Stimulated activated CD8-positive, alpha-beta memory T cell treated with anti-CD3 and anti-CD28 coated beads, Interleukin-12 subunit alpha, Interleukin-12 subunit beta, amount 100 ng/mL, for 24 hours (primary cell): ENCODE results near the gene SECTM1.
A peak's percentile ranks its signal among the peaks of the same experiment; 100 is the strongest.

Experiments
- DNase-seq: peaks from one replicate; pipeline ENCODE4 v3.0.0-alpha.2; 2020; ENCODE audit errors: extremely low read depth

The SECTM1 gene

GRCh38 chr17:82328141-82328993, 5.2 kb downstream of the SECTM1 start:
- no peak for DNase-seq

- DNase-seq = no peak
Observed at GRCh38 chr17:82327757-82328140, 5.8 kb downstream of the SECTM1 start.

GRCh38 chr17:82327289-82327688, 6.3 kb downstream of the SECTM1 start:
- no peak for DNase-seq

DNA sequence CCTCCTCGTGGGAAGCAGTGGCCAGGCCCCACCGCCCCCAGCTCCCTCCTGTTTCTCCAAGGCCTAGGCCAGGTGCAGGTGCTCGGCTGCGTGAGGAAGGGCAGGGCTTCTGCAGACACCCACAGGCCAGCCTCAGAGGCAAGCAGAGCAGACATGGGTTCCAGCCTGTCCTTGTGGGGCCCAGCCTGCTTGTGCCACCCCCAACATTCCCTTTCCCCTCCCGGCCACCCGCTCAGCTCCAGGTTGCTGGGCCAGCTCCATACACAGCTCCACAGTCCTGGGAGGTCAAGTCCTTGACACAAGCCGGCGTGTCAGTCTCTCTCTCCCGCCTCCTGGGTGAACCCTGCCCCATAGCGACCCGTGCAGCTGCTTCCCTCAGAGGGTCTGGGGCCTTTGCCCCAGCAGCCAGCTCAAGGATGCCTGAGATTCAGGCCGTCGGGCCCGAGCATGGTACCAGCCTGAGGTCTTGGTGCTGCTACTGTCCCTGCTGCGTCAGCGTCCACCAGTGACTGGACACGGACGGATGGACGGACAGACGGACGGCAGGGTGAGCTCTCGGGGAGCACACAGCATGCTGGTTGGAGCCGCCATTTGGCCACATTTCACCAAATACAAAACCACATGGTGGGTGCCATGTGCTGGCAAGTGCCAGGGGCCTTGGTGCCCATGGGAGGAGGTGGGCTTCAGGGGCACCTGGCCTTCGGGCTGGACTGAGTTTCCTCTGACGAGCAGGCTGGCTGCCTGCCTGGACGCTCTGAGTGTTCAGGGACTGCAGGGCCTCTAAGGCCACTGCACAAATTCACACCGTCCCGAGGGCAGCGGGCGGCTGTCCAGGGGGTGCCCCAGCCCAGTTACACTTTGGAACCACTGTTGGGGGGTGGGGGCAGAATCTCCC, 8.0 kb downstream of the SECTM1 start:
- DNase-seq = no peak

DNA sequence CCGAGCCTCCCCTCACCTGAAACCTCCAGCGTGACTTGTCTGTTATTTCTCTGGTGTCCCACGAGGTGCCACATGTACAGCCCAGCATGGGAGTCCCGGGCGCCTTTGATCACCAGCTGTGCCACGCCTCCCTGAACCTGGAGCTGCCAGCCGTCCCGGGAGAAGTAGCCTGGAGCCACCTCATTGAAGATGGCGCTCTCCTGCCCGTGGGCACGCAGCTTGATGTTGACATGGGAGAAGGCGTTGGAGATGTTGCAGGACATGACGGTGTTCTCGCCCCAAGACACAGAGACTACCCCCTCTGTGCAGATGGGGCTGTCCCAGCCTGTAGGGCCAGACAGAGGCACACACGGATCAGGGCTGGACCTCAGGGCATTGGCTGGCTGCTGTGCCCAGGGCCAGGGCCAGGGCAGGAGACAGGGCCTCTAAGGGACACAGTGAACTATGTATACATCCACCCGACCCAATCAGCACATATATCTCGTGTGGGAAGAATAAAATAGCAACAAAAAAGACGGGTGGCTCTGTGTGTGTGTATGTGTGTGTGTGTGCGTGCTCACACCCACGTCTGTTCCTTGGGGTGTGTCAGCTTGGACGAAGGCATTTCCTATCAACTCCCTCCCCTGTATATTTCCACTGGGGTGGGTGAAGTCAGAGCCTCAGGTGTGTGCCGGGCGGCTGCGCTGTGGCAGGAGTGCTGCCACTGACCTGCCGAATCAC, 8.8 kb downstream of the SECTM1 start:
- DNase-seq = no peak

DNA sequence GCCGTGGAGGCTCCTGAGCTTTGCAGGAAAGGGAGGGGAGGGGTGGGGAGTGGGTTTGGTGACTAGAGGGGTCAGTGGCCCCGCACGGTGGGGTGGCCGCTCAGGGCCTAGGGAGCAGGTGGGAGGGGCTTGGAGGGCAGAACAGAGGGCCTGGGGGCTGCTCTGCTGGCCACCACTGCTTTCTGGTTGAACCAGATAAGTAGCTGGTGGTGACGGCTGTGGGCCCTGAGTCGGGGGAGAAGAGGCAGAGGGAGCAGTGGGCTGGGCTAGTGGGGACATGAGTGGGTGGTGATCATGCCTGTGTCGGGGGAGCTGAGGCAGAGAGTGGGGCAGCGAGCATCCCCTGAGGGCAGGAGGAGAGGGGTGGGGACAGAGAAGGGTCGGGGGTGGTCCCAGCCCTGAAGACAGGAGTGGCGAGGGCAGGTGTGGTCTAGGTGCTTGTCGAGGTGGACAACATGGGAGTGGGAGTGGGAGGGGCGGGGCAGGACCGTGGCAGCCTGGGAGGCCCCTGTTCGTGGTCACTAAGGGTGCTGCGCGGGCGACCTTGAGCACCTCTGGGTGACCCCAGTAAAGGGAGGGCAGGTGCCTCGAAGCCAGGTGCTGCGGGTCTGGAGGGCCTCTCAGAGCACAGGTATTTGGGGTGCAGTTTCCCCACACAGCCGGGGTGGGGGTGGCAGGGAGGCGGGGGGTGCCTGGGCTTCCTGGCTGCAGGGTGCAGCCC, 9.9 kb downstream of the SECTM1 start:
- no peak for DNase-seq

DNA sequence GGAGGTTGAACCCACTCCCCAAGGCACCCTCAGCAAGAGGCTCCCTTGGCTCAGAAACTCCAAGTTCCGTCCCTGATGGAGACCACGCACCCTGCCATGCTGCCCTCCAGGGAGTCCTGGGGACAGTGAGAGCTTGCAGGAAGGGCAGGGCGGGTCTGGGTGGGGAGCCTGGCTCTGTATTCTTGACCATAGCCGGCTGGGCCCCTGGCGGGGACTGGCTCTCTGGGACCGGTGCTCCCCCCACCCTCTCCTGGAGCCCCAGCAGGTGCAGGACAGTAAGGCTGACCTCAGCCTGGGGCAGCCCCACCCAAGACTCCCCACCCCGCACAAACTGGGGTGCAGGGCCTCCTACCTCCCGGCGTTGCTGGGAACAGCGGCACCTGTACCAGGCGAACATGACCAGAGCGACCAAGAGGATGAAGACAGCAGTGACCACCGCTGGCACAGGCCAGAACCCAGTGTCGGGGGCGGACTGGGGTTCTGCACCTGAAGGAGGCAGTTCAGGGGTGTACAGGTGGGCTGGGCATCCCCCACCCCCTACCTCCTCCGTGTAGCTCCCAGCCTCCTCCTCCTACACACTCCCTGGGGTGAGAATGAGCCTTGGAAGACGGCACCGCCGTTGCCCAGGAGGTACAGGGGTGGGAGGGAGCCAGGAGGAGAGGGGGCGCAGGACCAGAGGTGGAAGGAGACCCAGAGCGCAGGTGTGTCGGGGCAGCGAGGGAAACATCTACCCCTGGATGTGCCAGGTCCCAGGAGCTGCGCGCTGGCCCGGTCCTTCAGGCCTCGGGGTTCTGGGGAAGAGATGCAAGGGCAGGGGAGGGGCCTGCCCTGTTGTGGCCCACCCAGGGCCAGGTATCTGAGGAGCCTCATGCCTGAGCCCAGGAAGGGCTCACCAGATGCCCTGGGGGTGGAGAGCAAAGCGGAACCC, 10.8 kb downstream of the SECTM1 start:
- no peak for DNase-seq

GRCh38 chr17:82321947-82322466, 11.6 kb downstream of the SECTM1 start:
- no peak for DNase-seq

DNA sequence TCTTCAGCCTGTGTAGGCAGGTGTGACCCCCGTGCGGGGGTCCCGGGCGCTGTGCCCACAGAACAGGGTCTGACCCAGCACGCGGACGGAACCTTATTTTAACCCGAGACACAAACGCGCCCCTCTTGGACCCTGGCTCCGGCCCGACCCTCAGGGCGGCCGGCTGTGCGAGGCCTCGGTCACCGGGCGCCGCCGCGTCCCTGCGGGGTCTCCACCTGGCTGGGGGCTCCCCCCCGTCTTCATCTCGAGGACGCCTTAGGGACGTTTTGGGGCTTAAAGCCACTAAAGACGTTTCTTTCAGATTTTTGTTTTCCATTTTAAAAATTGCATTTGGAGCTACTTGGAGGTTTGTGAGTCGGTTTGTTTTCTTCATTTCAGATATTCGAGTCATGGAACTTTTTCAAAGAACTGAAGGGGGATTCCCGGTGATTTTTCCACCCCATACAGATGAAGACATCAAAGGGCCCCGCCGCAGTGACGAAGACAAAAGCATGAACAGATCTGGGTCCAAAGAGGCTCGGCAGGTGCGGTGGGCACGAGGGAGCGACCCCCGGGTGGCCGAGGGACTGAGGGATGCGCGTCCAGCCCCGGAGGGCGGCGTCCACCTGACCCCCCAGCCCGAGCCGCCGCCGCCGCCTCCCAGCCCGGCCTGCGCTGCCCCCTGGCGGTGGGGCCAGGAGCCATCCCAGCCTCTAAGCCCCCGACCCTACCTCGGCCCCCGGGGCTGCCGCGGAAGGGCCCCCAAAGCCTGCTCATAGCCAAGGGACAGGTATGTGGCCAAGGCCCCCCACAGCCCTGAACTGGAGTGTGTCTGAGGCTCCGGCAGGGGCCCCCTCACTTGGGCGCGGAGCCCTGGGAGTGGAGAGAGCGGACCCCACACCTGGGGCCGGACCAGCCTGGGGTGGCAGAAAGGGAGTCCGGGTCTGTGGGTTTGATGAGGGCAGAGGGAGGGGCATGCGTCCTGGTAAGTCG, 12.3 kb downstream of the SECTM1 start:
- DNase-seq = peak; percentile 51

GRCh38 chr17:82320140-82320840, 13.3 kb downstream of the SECTM1 start:
- DNase-seq = no peak

- DNase-seq = no peak
Observed at GRCh38 chr17:82319619-82320062, 13.9 kb downstream of the SECTM1 start.

GRCh38 chr17:82318772-82319606, 14.6 kb downstream of the SECTM1 start:
- no peak for DNase-seq

GRCh38 chr17:82318169-82318498, 15.4 kb downstream of the SECTM1 start:
- no peak for DNase-seq

DNA sequence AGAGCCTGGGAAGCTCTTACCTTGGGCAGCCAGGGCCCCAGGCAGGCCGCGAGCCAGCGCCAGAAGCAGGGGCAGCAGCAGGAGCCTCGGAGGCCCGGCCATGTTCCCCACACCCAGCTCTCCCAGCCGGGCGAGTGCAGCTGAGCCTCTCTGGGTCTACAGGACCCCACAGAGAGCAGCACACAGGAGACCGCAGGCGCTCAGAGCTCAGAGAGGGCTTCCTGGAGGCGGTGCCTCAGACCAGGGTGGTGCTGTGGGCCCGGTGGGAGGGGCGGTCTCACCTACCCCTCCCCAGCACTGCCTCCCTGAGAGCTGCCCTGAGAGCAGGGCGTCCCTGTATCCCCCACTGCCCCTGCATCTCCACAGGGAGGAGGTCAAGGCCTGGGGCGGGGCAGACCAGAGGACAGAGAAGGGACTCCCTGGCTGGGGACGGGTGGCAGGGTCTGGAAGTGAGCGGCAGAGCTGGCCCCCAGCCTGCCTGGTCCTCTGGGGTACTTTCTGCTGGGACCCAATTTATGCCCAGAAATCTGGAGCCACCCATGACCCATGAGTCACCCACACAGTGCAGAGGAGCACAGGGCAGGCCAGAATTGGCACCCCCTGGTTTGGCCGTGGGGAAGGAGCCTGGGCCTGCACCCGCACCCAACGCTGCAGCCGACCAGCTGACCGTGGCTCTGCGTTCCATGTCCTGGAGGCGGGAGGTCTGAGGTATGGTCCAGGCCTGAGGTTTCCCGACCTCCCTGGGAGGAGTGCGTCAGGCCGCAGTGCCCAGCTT, 16.0 kb downstream of the SECTM1 start, which contains the start of gene CD7:
Gene CD7 (minus strand): TSS at position 215 of the 775 bp plus-strand sequence. CDS start 113 bp downstream, at position 102.
- DNase-seq = no peak

- DNase-seq = no peak
Observed at GRCh38 chr17:82316651-82317393, 16.7 kb downstream of the SECTM1 start.
